Aorta (tissue), 5 donors: ENCODE measurements around the gene PMEL. TPM values are rescaled to one million over a fixed set of nuclear protein-coding genes. Genes with fewer than 3 reads are reported as not detected.
"Not testable (repeated sequence)": the region's sequence is repeated elsewhere in the genome, so short reads cannot be mapped to it uniquely, and the experiment has no call there.

Experiments used
- ATAC-seq: fragments of 200-7000 bp; cut with Tn5 transposase; one replicate; pipeline ENCODE4 v1.9.1; 2022; ENCODE audit warnings: moderate library complexity; ENCODE audit not compliant: low FRiP score
- DNase-seq, 2 donors: peaks; one replicate each; pipeline ENCODE4 v3.0.0-alpha.2; 2020
- H3K27ac ChIP-seq, 2 donors: one replicate each; pipeline ENCODE4 v1.5.1; 2013; ENCODE audit warnings: low read length in 2 of 2, mild to moderate bottlenecking in 2 of 2, moderate library complexity in 2 of 2, control low read depth in 1 of 2, inconsistent platforms in 1 of 2, low read depth in 1 of 2
- H3K27me3 ChIP-seq, 2 donors: one replicate each; pipeline ENCODE4 v1.6.1; 2013; ENCODE audit warnings: control low read depth in 1 of 2, low read length in 1 of 2, mild to moderate bottlenecking in 1 of 2, moderate library complexity in 1 of 2; ENCODE audit not compliant: insufficient read depth in 2 of 2, control insufficient read depth in 1 of 2
- H3K36me3 ChIP-seq, 2 donors: one replicate each; pipeline ENCODE4 v1.6.1; 2013; ENCODE audit warnings: control low read depth in 1 of 2, low read length in 1 of 2, mild to moderate bottlenecking in 1 of 2; ENCODE audit not compliant: insufficient read depth in 2 of 2, control insufficient read depth in 1 of 2
- H3K4me1 ChIP-seq, 2 donors: one replicate each; pipeline ENCODE4 v1.6.1; 2013; ENCODE audit warnings: low read length in 2 of 2, control low read depth in 1 of 2, mild to moderate bottlenecking in 1 of 2, moderate library complexity in 1 of 2; ENCODE audit not compliant: insufficient read depth in 2 of 2, control insufficient read depth in 1 of 2
- H3K4me3 ChIP-seq, 2 donors: one replicate each; pipeline ENCODE4 v1.5.1; 2013; ENCODE audit warnings: low read length in 2 of 2, control low read depth in 1 of 2, mild to moderate bottlenecking in 1 of 2
- H3K9me3 ChIP-seq: one replicate; pipeline ENCODE4 v1.6.1; 2013; ENCODE audit warnings: mild to moderate bottlenecking, low read length; ENCODE audit not compliant: control insufficient read depth
- WGBS, 2 donors: extraction: QIAGEN DNeasy Blood & Tissue Kit; methylation state at CpG; one replicate each; pipeline ENCODE4 v1.1.7; 2013; 5-methylcytosine and 5-hydroxymethylcytosine counted together
- intact Hi-C, 2 donors: fragments of 100-400 bp; cut with DNase I; formaldehyde crosslinking; loops; one replicate each; pipeline versions ENCODE4 v1.14.2 to v1.15.0; 2022
- polyA plus RNA-seq, 2 donors: library from polyadenylated mRNA; stranded (reverse); fragments of 200-250 nt; gene quantifications; one replicate each; pipeline ENCODE4 v1.2.3, GENCODE V29; 2013
- total RNA-seq, 2 donors: library from RNA; stranded (reverse); fragmentation: NEBNext Ultra II Directional; extraction: Animal tissue kit (Norgen Biotek cat#: 25700); gene quantifications; one replicate each; pipeline ENCODE4 v1.2.1, GENCODE V29; 2021
- donor health status: healthy with polysubstance abuse.
- donor health status: Bipolar disorder and iron deficiency.
- donor health status: DM: no; HTN: no; CAD: no.
- donor health status: DM: no; HTN: no; CAD: no.
- donor health status: DM: yes; HTN: yes; CAD: no.

Gene PMEL
- total and polyA plus RNA-seq, 4 donors, result 0.64 to 2.9 (median 1.5) TPM

- H3K36me3 ChIP-seq, result peaks cover 10 to 15% of the 10 kb centered on the region in 2 donors
- WGBS, 2 donors, result 84 to 87% methylated on average over 3 of the region's 3 CpGs
- H3K27ac ChIP-seq, result no peak overlapping the region
- no peak for ATAC-seq
- no peaks in the 10 kb centered on the region for H3K27me3 ChIP-seq
- no peaks in the 10 kb centered on the region for H3K9me3 ChIP-seq
- no peak for DNase-seq
- no peak overlapping the region for H3K4me3 ChIP-seq
- intact Hi-C loops, result no loop called here
- H3K4me1 ChIP-seq, result no peaks in the 10 kb centered on the region
Observed at GRCh38 chr12:55991110-55991509, 25.3 kb upstream of the PMEL start.

- H3K4me1 ChIP-seq, H3K27me3 ChIP-seq, DNase-seq, H3K9me3 ChIP-seq, H3K36me3 ChIP-seq, ATAC-seq, intact Hi-C loops, H3K4me3 ChIP-seq, H3K27ac ChIP-seq: not testable (repeated sequence)
- 87 to 91% methylated on average over 7 of the region's 7 CpGs for WGBS, 2 donors
Observed at GRCh38 chr12:55985976-55986375, 20.1 kb upstream of the PMEL start.

DNA sequence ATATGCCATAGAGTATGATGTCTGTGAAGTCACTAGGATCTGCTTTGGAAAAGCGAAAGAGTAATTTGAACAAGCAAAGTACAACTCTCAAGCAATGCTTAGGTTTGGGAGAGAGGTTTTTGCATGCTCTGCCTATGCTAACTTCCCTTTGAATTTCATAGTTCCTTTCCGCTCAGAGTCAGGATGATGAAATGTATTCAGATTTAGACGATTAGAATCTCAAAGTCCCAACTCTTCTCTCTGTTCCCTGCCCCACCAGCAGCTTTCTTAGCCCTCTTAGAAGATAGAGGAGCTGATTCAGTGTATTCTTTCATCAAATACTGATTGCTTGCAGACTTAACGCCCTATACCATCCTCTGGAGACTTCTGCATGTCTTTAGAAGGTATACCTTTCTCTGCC lies 19.5 kb upstream of the PMEL start:
- no peak overlapping the region for H3K27ac ChIP-seq
- no peaks in the 10 kb centered on the region for H3K4me1 ChIP-seq
- DNase-seq (no peak), ATAC-seq (no peak)
- no peak overlapping the region for H3K4me3 ChIP-seq
- H3K27me3 ChIP-seq, result no peaks in the 10 kb centered on the region
- intact Hi-C loops, result no loop called here
- WGBS, 2 donors, result 87 to 89% methylated on average over 4 of the region's 4 CpGs
- H3K9me3 ChIP-seq, result no peaks in the 10 kb centered on the region
- peaks cover 2 to 4% of the 10 kb centered on the region in 2 donors for H3K36me3 ChIP-seq

- Histone ChIP-seq H3K36me3 (peaks cover 0 to 3% of the 10 kb centered on the region in 2 donors), H3K4me1 (no peaks in the 10 kb centered on the region), H3K9me3 (no peaks in the 10 kb centered on the region), H3K27ac (no peak overlapping the region), H3K27me3 (no peaks in the 10 kb centered on the region), H3K4me3 (no peak overlapping the region)
- 61 to 62% methylated on average over 2 of the region's 2 CpGs for WGBS, 2 donors
- intact Hi-C loops, result no loop called here
- no peak for DNase-seq
- ATAC-seq, result no peak
Observed at GRCh38 chr12:55984861-55985260, 19.0 kb upstream of the PMEL start.

GRCh38 chr12:55983232-55983842 lies 17.5 kb upstream of the PMEL start:
- ATAC-seq (no peak), DNase-seq (no peak)
- Histone ChIP-seq H3K27ac (no peak overlapping the region), H3K27me3 (no peaks in the 10 kb centered on the region), H3K9me3 (no peaks in the 10 kb centered on the region), H3K4me1 (no peaks in the 10 kb centered on the region), H3K36me3 (peaks cover 0 to 1% of the 10 kb centered on the region in 2 donors), H3K4me3 (no peak overlapping the region)
- intact Hi-C loops, result no loop called here
- WGBS, 2 donors, result 81 to 87% methylated on average over 4 of the region's 4 CpGs

- intact Hi-C loops, result no loop called here
- Histone ChIP-seq H3K9me3 (no peaks in the 10 kb centered on the region), H3K27ac (no peak overlapping the region), H3K27me3 (no peaks in the 10 kb centered on the region), H3K4me3 (no peak overlapping the region), H3K4me1 (no peaks in the 10 kb centered on the region), H3K36me3 (peaks cover 0 to 1% of the 10 kb centered on the region in 2 donors)
- no peak for ATAC-seq
- DNase-seq, result no peak
- WGBS, 2 donors, result 69 to 74% methylated on average over 3 of the region's 3 CpGs
Observed at GRCh38 chr12:55982319-55982936, 16.6 kb upstream of the PMEL start.

DNA sequence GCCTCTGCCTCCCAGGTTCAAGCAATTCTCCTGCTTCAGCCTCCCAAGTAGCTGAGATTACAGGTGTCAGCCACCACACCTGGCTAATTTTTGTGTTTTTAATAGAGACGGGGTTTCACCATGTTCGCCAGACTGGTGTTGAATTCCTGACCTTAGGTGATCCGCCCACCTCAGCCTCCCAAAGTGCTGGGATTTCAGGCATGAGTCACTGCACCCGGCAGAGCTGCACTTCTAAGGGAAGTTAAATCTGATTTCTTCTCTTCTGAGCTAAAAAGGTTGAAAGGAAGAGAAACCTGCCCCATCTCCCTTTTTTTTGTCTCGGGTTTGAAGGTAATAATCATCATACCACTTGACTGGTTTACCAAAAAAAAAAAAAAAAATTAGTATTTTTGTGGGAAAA lies 16.0 kb upstream of the PMEL start:
- ATAC-seq, intact Hi-C loops, H3K27ac ChIP-seq, H3K36me3 ChIP-seq, H3K4me1 ChIP-seq, H3K4me3 ChIP-seq, H3K27me3 ChIP-seq, H3K9me3 ChIP-seq, DNase-seq: not testable (repeated sequence)
- WGBS, 2 donors, result 75 to 77% methylated on average over 5 of the region's 5 CpGs

GRCh38 chr12:55979069-55979468 lies 13.2 kb upstream of the PMEL start:
- WGBS, 2 donors, result 85 to 91% methylated on average over 3 of the region's 3 CpGs
- Histone ChIP-seq H3K4me1 (peaks cover 0 to 3% of the 10 kb centered on the region in 2 donors), H3K9me3 (no peaks in the 10 kb centered on the region), H3K4me3 (no peak overlapping the region), H3K27me3 (no peaks in the 10 kb centered on the region), H3K36me3 (no peaks in the 10 kb centered on the region), H3K27ac (no peak overlapping the region)
- intact Hi-C loops, result no loop called here
- no peak for ATAC-seq
- DNase-seq, result no peak

GRCh38 chr12:55978393-55978792 lies 12.6 kb upstream of the PMEL start:
- intact Hi-C loops, result no loop called here
- 97% methylated on average over 7 of the region's 7 CpGs for WGBS, 2 donors
- H3K4me1 ChIP-seq, result peaks cover 0 to 3% of the 10 kb centered on the region in 2 donors
- H3K4me3 ChIP-seq, result no peak overlapping the region
- no peak for ATAC-seq
- no peak overlapping the region for H3K27ac ChIP-seq
- no peaks in the 10 kb centered on the region for H3K27me3 ChIP-seq
- DNase-seq, result no peak
- no peaks in the 10 kb centered on the region for H3K36me3 ChIP-seq
- H3K9me3 ChIP-seq, result no peaks in the 10 kb centered on the region
